ENCODE results near the gene EZH1.

The EZH1 gene

DNA sequence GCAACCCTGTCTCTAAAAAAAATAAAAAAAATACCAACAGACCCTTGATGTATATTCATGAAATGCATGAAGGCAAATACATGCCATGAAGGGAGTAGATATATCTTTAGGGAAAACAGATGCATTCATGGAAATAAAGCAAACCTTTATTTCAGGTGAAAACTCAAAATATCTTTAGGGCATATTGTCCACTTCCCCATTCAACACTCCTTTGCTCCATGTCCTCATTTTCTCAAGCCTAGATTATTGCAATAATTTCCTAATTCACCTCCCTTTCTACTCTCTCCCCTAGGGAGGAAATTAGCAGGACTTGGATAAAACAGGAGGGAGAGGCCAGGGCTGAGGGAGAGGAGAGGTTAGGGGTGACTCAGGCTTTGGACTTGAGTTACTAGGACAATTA lies 22.7 kb upstream of the EZH1 start:
- no peak overlapping the region for H3K27ac ChIP-seq (ENCODE audit: low read depth, low read length)

DNA sequence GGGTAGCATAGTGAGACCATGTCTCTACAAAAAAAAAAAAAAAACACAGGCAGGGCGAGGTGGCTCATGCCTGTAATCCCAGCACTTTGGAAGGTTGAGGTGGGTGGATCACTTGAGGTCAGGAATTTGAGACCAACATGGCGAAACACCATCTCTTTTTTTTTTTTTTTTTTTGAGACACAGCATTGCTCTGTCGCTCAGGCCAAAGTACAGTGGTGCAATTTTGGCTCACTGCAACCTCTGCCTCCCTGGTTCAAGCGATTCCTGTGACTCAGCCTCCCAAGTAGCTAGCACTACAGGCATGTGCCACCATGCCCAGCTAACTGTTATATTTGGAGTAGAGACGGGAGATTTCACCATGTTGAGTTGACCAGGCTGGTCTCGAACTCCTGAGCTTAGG lies 21.3 kb upstream of the EZH1 start:
- H3K27ac ChIP-seq (ENCODE audit: low read depth, low read length): no peak overlapping the region
- no peaks in the 10 kb centered on the region for H3K36me3 ChIP-seq (ENCODE audit: control insufficient read depth, insufficient read depth, low read length)
- H3K4me1 ChIP-seq (ENCODE audit: control insufficient read depth, insufficient read depth, low read length): peaks cover 15% of the 10 kb centered on the region
- peaks cover 15% of the 10 kb centered on the region for H3K27me3 ChIP-seq (ENCODE audit: control insufficient read depth, insufficient read depth, low read length)
- H3K9me3 ChIP-seq (ENCODE audit: control insufficient read depth, insufficient read depth, low read depth, low read length): no peaks in the 10 kb centered on the region
- H3K9ac ChIP-seq (ENCODE audit: low read length): no peak overlapping the region
- no peak overlapping the region for H3K4me3 ChIP-seq (ENCODE audit: low read depth, low read length)

More for the DNA sequence above, 22.7 kb upstream of the EZH1 start:
- H3K27me3 ChIP-seq (ENCODE audit: control insufficient read depth, insufficient read depth, low read length): peaks cover 2% of the 10 kb centered on the region
- no peaks in the 10 kb centered on the region for H3K9me3 ChIP-seq (ENCODE audit: control insufficient read depth, insufficient read depth, low read depth, low read length)
- no peaks in the 10 kb centered on the region for H3K36me3 ChIP-seq (ENCODE audit: control insufficient read depth, insufficient read depth, low read length)
- peaks cover 9% of the 10 kb centered on the region for H3K4me1 ChIP-seq (ENCODE audit: control insufficient read depth, insufficient read depth, low read length)
- H3K4me3 ChIP-seq (ENCODE audit: low read depth, low read length): no peak overlapping the region
- H3K9ac ChIP-seq (ENCODE audit: low read length): no peak overlapping the region

DNA sequence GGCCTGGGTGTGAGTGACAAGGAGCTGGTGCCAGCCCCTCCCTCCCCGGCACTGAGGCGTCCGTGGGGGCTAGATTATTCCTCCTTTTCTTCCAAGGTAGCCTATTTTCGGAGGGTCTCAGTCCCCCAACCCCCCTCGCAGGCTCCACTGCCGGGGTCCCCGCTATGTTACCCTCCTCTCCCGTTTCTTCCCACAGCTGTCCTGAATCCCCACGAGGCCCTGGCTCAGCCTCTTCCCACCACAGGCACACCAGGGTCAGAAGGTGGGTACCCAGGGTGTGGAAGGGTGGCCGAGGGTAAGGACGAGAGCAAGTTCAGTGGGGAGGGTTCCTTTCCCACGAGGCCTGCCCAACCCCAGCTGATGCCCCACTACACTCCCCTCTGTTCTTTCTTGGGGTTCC lies 16.8 kb upstream of the EZH1 start:
- Histone ChIP-seq H3K27ac (ENCODE audit: low read depth, low read length) (no peak overlapping the region), H3K9me3 (ENCODE audit: control insufficient read depth, insufficient read depth, low read depth, low read length) (no peaks in the 10 kb centered on the region), H3K4me1 (ENCODE audit: control insufficient read depth, insufficient read depth, low read length) (peaks cover 22% of the 10 kb centered on the region), H3K4me3 (ENCODE audit: low read depth, low read length) (peak overlapping the region; percentile 68), H3K27me3 (ENCODE audit: control insufficient read depth, insufficient read depth, low read length) (peaks cover 45% of the 10 kb centered on the region), H3K9ac (ENCODE audit: low read length) (peak overlapping the region; percentile 29), H3K36me3 (ENCODE audit: control insufficient read depth, insufficient read depth, low read length) (no peaks in the 10 kb centered on the region)

DNA sequence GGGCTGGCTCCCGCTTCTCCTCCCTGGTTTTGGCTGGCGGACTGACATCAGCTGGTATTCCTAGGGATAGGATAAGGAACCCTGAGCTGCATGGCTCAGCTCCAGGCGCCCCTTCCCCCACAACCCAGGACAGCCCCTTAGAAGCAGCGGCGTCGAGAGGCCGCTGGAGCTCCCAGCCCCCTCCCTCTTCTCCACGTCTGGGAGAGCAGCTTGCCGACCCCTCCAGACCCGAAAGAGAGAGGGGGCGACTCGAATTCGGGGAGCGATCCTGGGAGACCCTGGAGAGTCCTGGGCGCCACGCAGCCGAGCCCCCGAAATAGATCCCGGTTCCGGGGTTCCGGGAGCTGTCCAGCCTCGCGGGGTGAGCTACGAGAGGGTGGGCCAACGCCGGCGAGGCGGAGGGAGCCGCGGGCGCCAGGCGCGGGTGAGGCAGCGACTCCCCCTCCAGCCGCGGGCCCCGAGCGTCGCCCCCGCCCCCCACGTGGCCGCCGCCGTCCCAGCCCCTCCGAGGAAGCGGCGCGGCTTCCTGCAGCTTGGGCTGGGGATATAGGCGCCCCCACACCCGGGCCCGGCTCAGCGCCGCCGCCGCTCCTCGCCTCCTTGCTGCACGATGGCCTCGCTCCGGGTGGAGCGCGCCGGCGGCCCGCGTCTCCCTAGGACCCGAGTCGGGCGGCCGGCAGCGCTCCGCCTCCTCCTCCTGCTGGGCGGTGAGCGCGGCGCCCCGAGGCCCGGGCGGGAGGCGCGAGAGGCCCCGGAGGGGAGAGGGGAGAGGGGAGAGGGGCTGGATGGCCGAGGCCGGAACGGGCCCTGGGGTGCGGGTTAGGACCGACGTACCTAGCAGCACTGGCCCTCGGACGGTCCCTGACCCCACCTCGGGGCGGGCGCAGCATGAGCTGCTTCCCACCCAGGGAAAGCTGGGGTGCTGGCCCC lies 16.1 kb upstream of the EZH1 start, which contains the start of gene RAMP2:
TSS of gene RAMP2 (plus strand) at position 576 of the 930 bp plus-strand sequence. CDS start at position 611, 35 bp downstream.
- peaks cover 45% of the 10 kb centered on the region for H3K27me3 ChIP-seq (ENCODE audit: control insufficient read depth, insufficient read depth, low read length)
- H3K4me1 ChIP-seq (ENCODE audit: control insufficient read depth, insufficient read depth, low read length): peaks cover 22% of the 10 kb centered on the region
- H3K27ac ChIP-seq (ENCODE audit: low read depth, low read length): no peak within 1 kb of the TSS
- peak within 1 kb of the TSS; percentile 29 for H3K9ac ChIP-seq (ENCODE audit: low read length)
- no peaks in the 10 kb centered on the region for H3K36me3 ChIP-seq (ENCODE audit: control insufficient read depth, insufficient read depth, low read length)
- H3K4me3 ChIP-seq (ENCODE audit: low read depth, low read length): peak within 1 kb of the TSS; percentile 68
- H3K9me3 ChIP-seq (ENCODE audit: control insufficient read depth, insufficient read depth, low read depth, low read length): no peaks in the 10 kb centered on the region

DNA sequence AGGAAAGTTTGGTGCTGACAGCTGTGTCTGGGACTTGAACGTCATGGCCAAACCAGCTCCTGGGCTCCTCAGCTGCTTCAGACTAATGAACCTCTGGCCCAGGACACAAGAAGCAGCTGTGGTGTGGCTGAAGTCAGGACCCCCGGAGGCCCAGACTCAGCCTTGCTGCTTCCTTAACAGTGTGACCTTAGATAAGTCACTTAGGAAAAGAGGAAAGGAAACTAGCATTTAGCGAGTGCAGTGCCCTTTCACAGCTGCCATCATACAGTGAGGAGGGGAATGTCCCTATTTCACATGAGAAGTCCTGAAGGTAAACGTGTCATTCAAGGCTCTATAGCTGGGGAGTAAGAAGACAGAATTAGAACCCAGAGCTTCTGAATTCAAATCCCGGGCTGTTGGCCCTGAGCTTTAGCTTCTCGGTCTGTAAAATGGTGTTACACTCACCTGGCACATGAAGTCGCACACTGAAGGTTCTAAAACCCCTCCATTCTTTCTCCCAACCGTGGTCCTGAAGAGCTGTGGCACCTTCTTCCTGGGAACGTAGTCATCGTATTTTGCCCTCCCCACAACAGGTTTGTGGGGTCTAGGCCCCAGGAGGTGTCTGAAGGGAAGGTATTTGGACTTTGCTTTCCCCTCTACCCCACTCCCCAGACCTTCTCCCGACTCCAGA lies 15.3 kb upstream of the EZH1 start:
- Histone ChIP-seq H3K9ac (ENCODE audit: low read length) (peak overlapping the region; percentile 18), H3K27ac (ENCODE audit: low read depth, low read length) (no peak overlapping the region), H3K4me3 (ENCODE audit: low read depth, low read length) (peak overlapping the region; percentile 68)

DNA sequence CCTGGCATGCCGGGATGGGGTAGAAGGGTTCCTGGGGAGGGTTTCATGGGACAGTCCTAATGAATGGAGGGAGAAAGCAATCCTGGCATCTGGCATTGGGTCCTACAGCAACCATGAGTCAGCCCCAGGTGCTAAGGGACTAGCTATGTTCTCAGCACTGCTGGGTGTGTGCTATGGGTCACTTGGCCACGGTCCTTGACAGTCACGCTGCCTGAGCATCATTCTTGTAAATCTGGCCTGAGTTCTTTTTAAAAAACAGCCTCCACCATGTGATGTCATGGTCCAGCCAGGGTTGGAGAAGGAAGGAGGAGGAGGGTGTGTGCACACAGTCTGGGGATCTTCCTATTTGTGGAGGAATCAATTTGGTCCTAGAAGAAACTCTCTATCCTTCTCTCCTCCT lies 9.9 kb upstream of the EZH1 start:
- Histone ChIP-seq H3K36me3 (ENCODE audit: control insufficient read depth, insufficient read depth, low read length) (no peaks in the 10 kb centered on the region), H3K9me3 (ENCODE audit: control insufficient read depth, insufficient read depth, low read depth, low read length) (no peaks in the 10 kb centered on the region), H3K9ac (ENCODE audit: low read length) (no peak overlapping the region), H3K4me1 (ENCODE audit: control insufficient read depth, insufficient read depth, low read length) (no peaks in the 10 kb centered on the region; the same call in 1 of the 2 replicates), H3K27me3 (ENCODE audit: control insufficient read depth, insufficient read depth, low read length) (peaks cover 16% of the 10 kb centered on the region), H3K4me3 (ENCODE audit: low read depth, low read length) (no peak overlapping the region), H3K27ac (ENCODE audit: low read depth, low read length) (no peak overlapping the region)

More for the DNA sequence above, 15.3 kb upstream of the EZH1 start:
- Histone ChIP-seq H3K36me3 (ENCODE audit: control insufficient read depth, insufficient read depth, low read length) (no peaks in the 10 kb centered on the region), H3K4me1 (ENCODE audit: control insufficient read depth, insufficient read depth, low read length) (peaks cover 22% of the 10 kb centered on the region), H3K27me3 (ENCODE audit: control insufficient read depth, insufficient read depth, low read length) (peaks cover 45% of the 10 kb centered on the region), H3K9me3 (ENCODE audit: control insufficient read depth, insufficient read depth, low read depth, low read length) (no peaks in the 10 kb centered on the region)

DNA sequence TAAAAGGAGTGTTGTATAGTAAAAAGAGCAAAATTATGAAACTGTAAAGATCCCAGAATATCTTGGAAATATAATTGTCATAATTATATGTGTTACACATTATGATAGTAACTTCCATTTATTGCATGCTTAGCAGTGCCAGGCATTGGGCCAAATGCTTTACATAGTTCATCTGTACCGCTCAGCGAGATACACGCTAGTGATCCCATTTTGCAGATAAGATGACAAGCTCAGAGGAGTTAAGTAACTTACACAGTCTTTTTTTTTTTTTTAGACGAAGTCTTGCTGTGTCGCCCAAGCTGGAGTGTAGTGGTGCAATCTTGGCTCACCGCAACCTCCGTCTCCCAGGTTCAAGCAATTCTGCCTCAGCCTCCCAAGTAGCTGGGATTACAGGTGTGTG lies 6.8 kb upstream of the EZH1 start:
- Histone ChIP-seq H3K9ac (ENCODE audit: low read length) (no peak overlapping the region), H3K36me3 (ENCODE audit: control insufficient read depth, insufficient read depth, low read length) (no peaks in the 10 kb centered on the region), H3K27me3 (ENCODE audit: control insufficient read depth, insufficient read depth, low read length) (no peaks in the 10 kb centered on the region; the same call in 1 of the 2 replicates), H3K27ac (ENCODE audit: low read depth, low read length) (no peak overlapping the region), H3K4me1 (ENCODE audit: control insufficient read depth, insufficient read depth, low read length) (peaks cover 16% of the 10 kb centered on the region), H3K9me3 (ENCODE audit: control insufficient read depth, insufficient read depth, low read depth, low read length) (no peaks in the 10 kb centered on the region), H3K4me3 (ENCODE audit: low read depth, low read length) (no peak overlapping the region)

DNA sequence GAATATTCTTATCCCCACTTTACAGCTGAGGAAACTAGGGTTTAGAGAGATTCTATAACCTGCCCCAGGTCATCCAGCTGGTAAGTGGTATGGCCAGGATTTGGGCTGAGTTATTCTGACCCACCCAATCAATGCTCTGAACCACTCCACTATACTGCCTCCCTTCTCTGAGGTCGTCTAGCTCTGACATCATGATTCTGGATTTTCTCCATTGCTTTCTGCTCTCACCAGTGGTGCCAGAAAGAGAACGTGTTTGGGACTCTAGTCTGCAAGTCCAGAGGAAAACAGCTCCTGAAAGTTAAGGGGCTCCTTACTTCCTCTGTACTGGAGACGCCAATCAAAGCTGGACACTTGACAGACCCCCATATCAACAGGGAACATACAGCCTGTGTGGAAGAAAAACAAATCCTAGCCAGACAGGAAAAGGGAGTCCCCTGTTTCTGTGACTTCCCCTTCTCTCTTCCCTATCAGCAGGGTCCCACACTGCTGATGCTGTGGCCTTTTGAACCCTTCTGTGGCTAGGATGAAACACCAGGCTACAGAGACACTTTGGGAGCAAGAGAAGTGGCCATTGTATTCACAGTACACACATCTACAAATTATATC lies 6.0 kb upstream of the EZH1 start:
- Histone ChIP-seq H3K4me1 (ENCODE audit: control insufficient read depth, insufficient read depth, low read length) (peaks cover 16% of the 10 kb centered on the region), H3K4me3 (ENCODE audit: low read depth, low read length) (no peak overlapping the region), H3K36me3 (ENCODE audit: control insufficient read depth, insufficient read depth, low read length) (no peaks in the 10 kb centered on the region), H3K27me3 (ENCODE audit: control insufficient read depth, insufficient read depth, low read length) (peaks cover 6% of the 10 kb centered on the region), H3K27ac (ENCODE audit: low read depth, low read length) (no peak overlapping the region), H3K9me3 (ENCODE audit: control insufficient read depth, insufficient read depth, low read depth, low read length) (no peaks in the 10 kb centered on the region), H3K9ac (ENCODE audit: low read length) (peak overlapping the region; percentile 8)

DNA sequence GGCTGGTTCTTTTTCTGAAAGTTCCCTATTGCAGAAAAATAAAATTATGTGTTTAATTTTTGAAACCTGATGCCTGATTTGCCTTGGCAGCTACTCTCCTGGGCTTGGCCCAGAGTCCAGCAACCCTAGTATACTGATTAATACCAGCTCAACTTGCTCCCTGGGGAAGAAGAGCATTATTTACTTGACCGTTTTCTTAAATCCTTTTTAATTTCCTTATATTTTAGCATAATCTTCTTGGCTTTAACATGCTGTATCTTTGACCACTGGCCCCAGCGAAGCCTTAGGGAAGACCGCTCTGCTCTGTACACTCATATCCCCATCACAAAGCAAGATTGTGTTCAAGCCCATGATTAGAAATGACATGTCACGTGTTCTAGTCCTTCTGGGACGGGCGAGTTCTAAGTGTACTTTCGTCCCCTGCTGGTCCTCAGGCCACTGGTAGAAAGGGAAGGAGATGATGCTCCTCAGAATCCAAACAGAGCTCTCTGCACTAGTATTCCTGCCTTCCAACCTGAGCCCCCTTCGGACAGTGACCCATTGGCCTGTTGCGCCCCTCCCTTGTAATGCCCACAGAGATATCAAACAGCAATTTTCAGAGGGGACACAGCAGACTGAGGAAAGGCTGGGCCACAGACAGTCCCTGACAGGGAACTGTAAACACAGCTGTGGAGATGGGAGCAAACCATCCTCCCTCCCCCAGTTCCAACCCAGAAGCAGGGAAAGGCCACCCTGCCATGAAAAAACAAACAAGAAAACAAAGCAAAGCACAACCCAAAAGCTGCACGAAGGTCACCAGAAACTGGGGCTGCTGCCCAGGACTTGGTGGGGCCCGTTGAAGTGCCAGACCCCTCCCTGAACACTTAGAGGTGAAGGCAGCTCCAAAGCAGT lies 4.3 kb upstream of the EZH1 start:
- H3K4me1 ChIP-seq (ENCODE audit: control insufficient read depth, insufficient read depth, low read length): peaks cover 20% of the 10 kb centered on the region
- H3K27ac ChIP-seq (ENCODE audit: low read depth, low read length): no peak overlapping the region

DNA sequence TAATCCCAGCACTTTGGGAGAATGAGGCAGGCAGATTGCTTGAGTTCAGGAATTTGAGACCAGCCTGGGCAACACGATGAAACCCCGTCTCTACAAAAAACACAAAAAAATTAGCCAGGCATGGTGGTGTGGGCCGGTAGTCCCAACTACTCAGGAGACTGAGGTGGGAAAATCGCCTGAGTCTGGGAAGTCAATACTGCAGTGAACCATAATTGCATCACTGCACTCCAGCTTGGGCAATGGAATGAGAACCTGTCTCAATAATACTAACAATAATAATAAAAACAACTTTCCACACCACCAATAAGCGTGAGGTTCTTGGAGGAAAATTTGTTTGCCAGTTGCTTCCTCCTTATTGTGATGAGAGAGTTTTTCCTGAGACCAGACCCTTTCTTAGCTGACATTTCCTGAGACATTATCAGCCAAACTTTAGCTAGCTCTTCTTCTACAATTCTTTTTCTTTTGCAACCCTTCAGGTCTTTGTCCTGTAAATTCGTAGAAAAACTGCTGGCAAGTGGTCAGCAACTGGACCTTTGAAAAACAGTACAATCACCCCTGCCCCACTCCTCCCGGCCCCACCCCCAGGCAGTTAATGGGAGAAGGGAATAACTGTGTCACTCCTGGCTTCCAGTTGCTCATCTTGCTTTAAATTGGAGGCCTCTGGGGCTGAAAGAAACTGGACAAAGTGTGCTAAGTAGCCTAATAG lies 3.5 kb upstream of the EZH1 start:
- no peak overlapping the region for H3K27ac ChIP-seq (ENCODE audit: low read depth, low read length)
- peaks cover 28% of the 10 kb centered on the region for H3K4me1 ChIP-seq (ENCODE audit: control insufficient read depth, insufficient read depth, low read length)
- no peaks in the 10 kb centered on the region for H3K36me3 ChIP-seq (ENCODE audit: control insufficient read depth, insufficient read depth, low read length)

More for the DNA sequence above, 4.3 kb upstream of the EZH1 start:
- Histone ChIP-seq H3K27me3 (ENCODE audit: control insufficient read depth, insufficient read depth, low read length) (peaks cover 15% of the 10 kb centered on the region), H3K9me3 (ENCODE audit: control insufficient read depth, insufficient read depth, low read depth, low read length) (no peaks in the 10 kb centered on the region), H3K9ac (ENCODE audit: low read length) (no peak overlapping the region), H3K4me3 (ENCODE audit: low read depth, low read length) (no peak overlapping the region), H3K36me3 (ENCODE audit: control insufficient read depth, insufficient read depth, low read length) (no peaks in the 10 kb centered on the region)

More for the DNA sequence above, 3.5 kb upstream of the EZH1 start:
- Histone ChIP-seq H3K9me3 (ENCODE audit: control insufficient read depth, insufficient read depth, low read depth, low read length) (no peaks in the 10 kb centered on the region), H3K4me3 (ENCODE audit: low read depth, low read length) (no peak overlapping the region), H3K9ac (ENCODE audit: low read length) (no peak overlapping the region), H3K27me3 (ENCODE audit: control insufficient read depth, insufficient read depth, low read length) (peaks cover 15% of the 10 kb centered on the region)

Measured in HUES6 (cell line).